ENCODE measurements around the gene IDNK. TPM values are rescaled to one million over a fixed set of nuclear protein-coding genes. Genes with fewer than 3 reads are reported as not detected.

The IDNK gene
- total and polyA plus RNA-seq, 2 of the 4 experiments (the other 2 are of a cell fraction), result 1.4 to 2.3 TPM

DNA sequence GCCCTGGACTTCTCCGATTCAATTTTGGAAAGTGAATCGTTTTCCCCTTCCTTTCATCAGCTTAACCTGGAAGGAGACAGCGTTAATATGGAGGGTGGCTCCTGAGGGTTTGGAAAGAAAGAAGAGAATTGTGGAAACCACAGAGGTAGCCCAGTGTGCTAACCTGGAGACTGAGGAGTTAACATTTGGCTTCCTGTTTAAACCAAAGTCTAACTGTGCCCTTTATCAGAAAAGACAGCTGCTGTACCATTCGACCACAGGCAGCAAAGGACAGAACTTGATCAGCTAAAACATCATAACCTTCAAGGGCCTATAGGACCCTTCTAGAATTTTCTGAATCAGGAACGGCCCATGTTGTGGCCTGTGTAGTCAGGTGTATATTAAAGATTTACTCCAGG is 735 bp downstream of the IDNK start:
- Histone ChIP-seq H3K27me3 (ENCODE audit: control insufficient read depth, insufficient read depth, low read length) (no peaks in the 10 kb centered on the region), H2BK5ac (ENCODE audit: low read depth, low read length, poor library complexity, severe bottlenecking) (peak overlapping the region; percentile 28), H3K36me3 (ENCODE audit: control insufficient read depth, insufficient read depth, low read length) (peaks cover 6% of the 10 kb centered on the region; the same call in 1 of the 2 replicates), H2BK15ac (ENCODE audit: low read depth, low read length) (no peak overlapping the region), H3K23ac (ENCODE audit: low read depth, low read length) (peak overlapping the region; percentile 92), H3K56ac (ENCODE audit: extremely low read depth, insufficient read depth, low read length) (peak overlapping the region; percentile 45; the same call in 1 of the 2 replicates), H3K9ac (ENCODE audit: low read depth, low read length) (peak overlapping the region; percentile 93), H4K8ac (ENCODE audit: low read depth in 2 of 2, low read length in 2 of 2) (peak overlapping the region; percentile 80 to 93), H3K18ac (ENCODE audit: low read depth, low read length) (0 out of 2 replicates have a peak overlapping the region, but pooled peaks have one; percentile 19), H2AFZ (replicated peaks; ENCODE audit: low read length, poor library complexity) (peak overlapping the region; percentile 97), H3K4me2 (ENCODE audit: low read depth, low read length) (peak overlapping the region; percentile 92), H4K5ac (ENCODE audit: low read depth, low read length) (peak overlapping the region; percentile 93), H3K27ac (ENCODE audit: insufficient read depth, low read length) (peak overlapping the region; percentile 75), H3K4me3 (ENCODE audit: insufficient read depth, low read depth, low read length) (peak overlapping the region; percentile 83), H2BK20ac (ENCODE audit: low read depth, low read length) (no peak overlapping the region), H3K9me1 (ENCODE audit: insufficient read depth, low read length) (peaks cover 3% of the 10 kb centered on the region), H4K20me1 (ENCODE audit: insufficient read depth, low read length) (no peaks in the 10 kb centered on the region), H2AK9ac (replicated peaks; ENCODE audit: low read depth, low read length, poor library complexity) (peak overlapping the region; percentile 89), H3K9me3 (ENCODE audit: control insufficient read depth, insufficient read depth, low read length) (no peaks in the 10 kb centered on the region), H3K14ac (replicated peaks; ENCODE audit: low read depth, low read length) (peak overlapping the region; percentile 94), H2BK120ac (ENCODE audit: low read depth, low read length) (peak overlapping the region; percentile 46), H2AK5ac (ENCODE audit: low read depth, low read length) (peak overlapping the region; percentile 6), H3K4me1 (ENCODE audit: control insufficient read depth, insufficient read depth, low read length) (peaks cover 3% of the 10 kb centered on the region; the same call in 1 of the 2 replicates), H4K91ac (ENCODE audit: insufficient read depth, low read depth, low read length) (peak overlapping the region; percentile 72), H3K79me1 (ENCODE audit: low read depth in 1 of 2, low read length in 2 of 2) (peaks cover 3 to 11% of the 10 kb centered on the region in 2 experiments; a peak in 2 of 4 replicates), H3K4ac (ENCODE audit: low read depth, low read length) (peak overlapping the region; percentile 87)
- TF ChIP-seq SMC3 (IDR thresholded peaks at IDR 0.05; ENCODE audit: low read depth, low read length) (no peak), CHD1 (IDR thresholded peaks at IDR 0.05; ENCODE audit: low read depth, low read length) (no peak), FOS (IDR thresholded peaks at IDR 0.05; ENCODE audit: low read depth, low read length) (no peak), MXI1 (IDR thresholded peaks at IDR 0.05; ENCODE audit: borderline replicate concordance, low read depth, low read length) (no peak), MAFK (IDR thresholded peaks at IDR 0.05; ENCODE audit: low read depth, low read length) (no peak), ELK1 (IDR thresholded peaks at IDR 0.05; ENCODE audit: borderline replicate concordance, low read depth, low read length) (no peak), MAZ (IDR thresholded peaks at IDR 0.05; ENCODE audit: borderline replicate concordance, low read depth, low read length) (no peak), CEBPB (IDR thresholded peaks at IDR 0.05; ENCODE audit: low read depth, low read length) (no peak), RAD21 (IDR thresholded peaks at IDR 0.05; ENCODE audit: low read length) (no peak), POLR2A (IDR thresholded peaks at IDR 0.05; ENCODE audit: low read depth, low read length) (no peak), USF2 (IDR thresholded peaks at IDR 0.05; ENCODE audit: low read depth, low read length) (no peak), RCOR1 (IDR thresholded peaks at IDR 0.05; ENCODE audit: insufficient replicate concordance, low read length) (no peak), BHLHE40 (IDR thresholded peaks at IDR 0.05; ENCODE audit: low read depth, low read length) (no peak), RFX5 (IDR thresholded peaks at IDR 0.05; ENCODE audit: low read depth, low read length) (no peak), NFE2L2 (IDR thresholded peaks at IDR 0.05; ENCODE audit: low read depth, low read length) (no peak)
- TF ChIP-seq, protein P1, sequence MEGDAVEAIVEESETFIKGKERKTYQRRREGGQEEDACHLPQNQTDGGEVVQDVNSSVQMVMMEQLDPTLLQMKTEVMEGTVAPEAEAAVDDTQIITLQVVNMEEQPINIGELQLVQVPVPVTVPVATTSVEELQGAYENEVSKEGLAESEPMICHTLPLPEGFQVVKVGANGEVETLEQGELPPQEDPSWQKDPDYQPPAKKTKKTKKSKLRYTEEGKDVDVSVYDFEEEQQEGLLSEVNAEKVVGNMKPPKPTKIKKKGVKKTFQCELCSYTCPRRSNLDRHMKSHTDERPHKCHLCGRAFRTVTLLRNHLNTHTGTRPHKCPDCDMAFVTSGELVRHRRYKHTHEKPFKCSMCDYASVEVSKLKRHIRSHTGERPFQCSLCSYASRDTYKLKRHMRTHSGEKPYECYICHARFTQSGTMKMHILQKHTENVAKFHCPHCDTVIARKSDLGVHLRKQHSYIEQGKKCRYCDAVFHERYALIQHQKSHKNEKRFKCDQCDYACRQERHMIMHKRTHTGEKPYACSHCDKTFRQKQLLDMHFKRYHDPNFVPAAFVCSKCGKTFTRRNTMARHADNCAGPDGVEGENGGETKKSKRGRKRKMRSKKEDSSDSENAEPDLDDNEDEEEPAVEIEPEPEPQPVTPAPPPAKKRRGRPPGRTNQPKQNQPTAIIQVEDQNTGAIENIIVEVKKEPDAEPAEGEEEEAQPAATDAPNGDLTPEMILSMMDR (conservative IDR thresholded peaks at IDR 0.05; ENCODE audit: low read depth, low read length), result no peak
- in situ Hi-C loops (cut with MboI; ENCODE audit: low sequenced_read_pairs), result loop anchor here (10.0 kb wide), 1 partner anchor 291 kb away; no protein-coding TSS in a partner anchor
- intact Hi-C loops (cut with micrococcal nuclease), result no loop called here
- no CpG with 5 or more reads among the region's 5 CpGs for WGBS, 2 experiments (ENCODE audit: extremely low coverage in 2 of 2, insufficient read length in 1 of 2)
- DNase-seq (no peak), ATAC-seq (ENCODE audit: low read depth) (peak; percentile 6; the same call in 1 of the 2 replicates)
- no TSS peak for BruUV-seq (replicated peaks)
- POLR2A ChIA-PET (ENCODE audit: unreplicated experiment), result interaction anchor here (0.5 kb wide), 1 partner anchor 8 kb away, joined by 3 read pairs; no protein-coding TSS in a partner anchor
- CTCF ChIA-PET, result no interaction called here
- dilution Hi-C loops (cut with HindIII; ENCODE audit: low sequenced_read_pairs, unreplicated experiment), result no loop called here
